GM12878 (cell line): Measurements from ENCODE around the gene LMCD1. TPM values are rescaled to one million over a fixed set of nuclear protein-coding genes. Genes with fewer than 3 reads are reported as not detected.

Source experiments
- ATAC-seq: fragments of 200-7000 bp; cut with Tn5 transposase; 3 replicates; pipeline ENCODE4 v1.9.1; 2020; ENCODE audit warnings: mild to moderate bottlenecking, moderate library complexity
- BruUV-seq: library from RNA; stranded (reverse); fragments of 400-500 nt; replicated peaks from 2 replicates; lab custom pipeline; 2021; lab: Mats Ljungman, UMichigan
- CTCF ChIA-PET: fragments of 300-600 bp; sonication (Branson Sonifier 250); formaldehyde crosslinking; extraction: SDS; loops from one replicate; lab custom pipeline; 2021; ENCODE audit warnings: inconsistent platforms; lab: Yijun Ruan, JAX
- POLR2A ChIA-PET: fragments of 350-600 bp; formaldehyde crosslinking; extraction: SDS; loops from one replicate; lab custom pipeline; 2021; ENCODE audit warnings: inconsistent platforms; lab: Charles Lee
- RAD21 ChIA-PET: fragments of 300-600 bp; sonication (Branson Sonifier 250); formaldehyde crosslinking; loops from one replicate; lab custom pipeline; 2023; ENCODE audit warnings: antibody characterized with exemption; ENCODE audit not compliant: unreplicated experiment; lab: Charles Lee
- SMC1A ChIA-PET: fragments of 300-600 bp; sonication (Branson Sonifier 250); formaldehyde crosslinking; loops from one replicate; lab custom pipeline; 2023; ENCODE audit not compliant: unreplicated experiment, uncharacterized antibody; lab: Charles Lee
- DNase-seq: peaks from one replicate; pipeline ENCODE4 v3.0.0-alpha.2; 2011; ENCODE audit warnings: low read depth, low spot score
- FAIRE-seq: peaks from 3 replicates; lab custom pipeline; 2011; peaks lifted over from hg19 to GRCh38; lab: Jason Lieb, UNC
- H2AFZ ChIP-seq: 2 replicates; pipeline ENCODE4 v1.6.0; 2011; ENCODE audit warnings: low read depth, low read length, control low read depth; ENCODE audit not compliant: control insufficient read depth
- H3K27ac ChIP-seq: 2 replicates; pipeline ENCODE4 v1.5.1; 2011; ENCODE audit warnings: control low read depth; ENCODE audit not compliant: control insufficient read depth, insufficient read depth
- H3K27me3 ChIP-seq, 2 experiments: replicated peaks in 1 of 2; 2 replicates each; pipeline versions ENCODE4 v1.6.0 to v1.6.1; 2011; ENCODE audit warnings: low read length in 1 of 2; ENCODE audit not compliant: control insufficient read depth in 2 of 2, insufficient read depth in 2 of 2
- H3K36me3 ChIP-seq, 2 experiments: 2 replicates each; pipeline ENCODE4 v1.5.1; 2011; ENCODE audit warnings: low read length in 1 of 2; ENCODE audit not compliant: control insufficient read depth in 2 of 2, insufficient read depth in 2 of 2
- H3K4me1 ChIP-seq: 2 replicates; pipeline ENCODE4 v1.6.1; 2011; ENCODE audit warnings: mild to moderate bottlenecking, low read length, moderate library complexity, mixed read lengths; ENCODE audit not compliant: control insufficient read depth, insufficient read depth
- H3K4me2 ChIP-seq: 2 replicates; pipeline ENCODE4 v1.6.0; 2011; ENCODE audit warnings: control low read depth; ENCODE audit not compliant: control insufficient read depth, insufficient read depth
- H3K4me3 ChIP-seq: fragments of 200-600 bp; sonication (generic); 2 replicates; pipeline ENCODE4 v1.5.1; 2016
- H3K79me2 ChIP-seq: 2 replicates; pipeline ENCODE4 v1.6.0; 2011; ENCODE audit warnings: low read length; ENCODE audit not compliant: control insufficient read depth, insufficient read depth
- H3K9ac ChIP-seq: 2 replicates; pipeline ENCODE4 v1.8.0; 2011; ENCODE audit warnings: low read length, control low read depth, mixed read lengths; ENCODE audit not compliant: control insufficient read depth, insufficient read depth
- H3K9me3 ChIP-seq: replicated peaks from 3 replicates; pipeline ENCODE4 v1.5.1; 2011; ENCODE audit warnings: mild to moderate bottlenecking, low read length; ENCODE audit not compliant: control insufficient read depth, insufficient read depth
- H4K20me1 ChIP-seq: 2 replicates; pipeline ENCODE4 v1.6.0; 2011; ENCODE audit not compliant: control insufficient read depth, insufficient read depth
- ATF2 ChIP-seq: IDR thresholded peaks from 2 replicates; pipeline ENCODE4 v1.6.1; 2012; ENCODE audit warnings: low read length, inconsistent platforms
- BMI1 ChIP-seq: fragments of 450-650 bp; IDR thresholded peaks from 2 replicates; pipeline ENCODE4 v1.6.1; 2016; ENCODE audit warnings: mild to moderate bottlenecking, moderate library complexity, borderline replicate concordance
- CBX3 ChIP-seq: fragments of 200-600 bp; sonication (generic); IDR thresholded peaks from 2 replicates; pipeline ENCODE4 v1.6.1; 2016; ENCODE audit warnings: low read depth, borderline replicate concordance
- CEBPB ChIP-seq, 2 experiments: fragments of 150-350 bp in 1 of 2; IDR thresholded peaks; 2 replicates each; pipeline ENCODE4 v1.6.1; 2012 to 2014; ENCODE audit warnings: low read depth in 2 of 2, low read length in 2 of 2, borderline replicate concordance in 1 of 2, inconsistent platforms in 1 of 2
- CHD4 ChIP-seq: fragments of 200-600 bp; sonication (generic); IDR thresholded peaks from 2 replicates; pipeline ENCODE4 v1.6.1; 2016; ENCODE audit warnings: mild to moderate bottlenecking
- JUND ChIP-seq: IDR thresholded peaks from 2 replicates; pipeline ENCODE4 v1.6.1; 2012; ENCODE audit warnings: low read depth, mild to moderate bottlenecking, low read length, improper control_type of control experiment, moderate library complexity
- MYC ChIP-seq: IDR thresholded peaks from 2 replicates; pipeline ENCODE4 v1.6.1; 2011; ENCODE audit warnings: mild to moderate bottlenecking, low read length, moderate library complexity, inconsistent platforms; ENCODE audit not compliant: insufficient read depth, insufficient replicate concordance, insufficient read length, severe bottlenecking
- NFIC ChIP-seq: IDR thresholded peaks from 2 replicates; pipeline ENCODE4 v1.6.1; 2012; ENCODE audit warnings: low read depth, mild to moderate bottlenecking, inconsistent platforms, low read length, moderate library complexity
- PKNOX1 ChIP-seq: fragments of 450-650 bp; IDR thresholded peaks from 2 replicates; pipeline ENCODE4 v1.6.1; 2016; ENCODE audit warnings: mild to moderate bottlenecking
- POU2F2 ChIP-seq: IDR thresholded peaks from 3 replicates; pipeline ENCODE4 v1.6.1; 2011; ENCODE audit warnings: low read depth, mild to moderate bottlenecking, low read length, borderline replicate concordance
- STAT3 ChIP-seq: IDR thresholded peaks from 2 replicates; pipeline ENCODE4 v1.6.1; 2011; ENCODE audit warnings: low read depth, low read length, improper control_type of control experiment
- USF2 ChIP-seq: IDR thresholded peaks from 2 replicates; pipeline ENCODE4 v1.6.1; 2011; ENCODE audit warnings: low read depth, low read length, improper control_type of control experiment, borderline replicate concordance
- YY1 ChIP-seq: IDR thresholded peaks from 2 replicates; pipeline ENCODE4 v1.6.1; 2011; ENCODE audit warnings: low read depth, mild to moderate bottlenecking, low read length
- ZBTB11 ChIP-seq: fragments of 450-650 bp; formaldehyde crosslinking; IDR thresholded peaks from 2 replicates; pipeline ENCODE4 v1.5.0; 2022; ENCODE audit warnings: mild to moderate bottlenecking, missing genetic modification characterization
- WGBS: methylation state at CpG from one replicate; pipeline ENCODE4 v1.1.6; 2016; ENCODE audit warnings: low lambda C conversion rate; ENCODE audit not compliant: insufficient replicate concordance, insufficient coverage; ENCODE audit errors: missing lambda C conversion rate; 5-methylcytosine and 5-hydroxymethylcytosine counted together
- in situ Hi-C: fragments of 300-500 bp; cut with MboI; formaldehyde crosslinking; loops from 9 replicates; pipeline ENCODE4 v1.14.3; 2018; ENCODE audit warnings: mixed read lengths
- intact Hi-C: fragments of 100-400 bp; cut with micrococcal nuclease; formaldehyde crosslinking; loops from one replicate; pipeline ENCODE4 v1.14.2; 2022; ENCODE audit not compliant: unreplicated experiment
- polyA plus RNA-seq, 11 experiments: library from polyadenylated mRNA; depleted of rRNA in 4 of 11; unstranded in 6 of 11; stranded (reverse) in 5 of 11; fragments of >200 nt; fragmentation: Nextera tagmentation in 4 of 11; fragmentation: Illumina TruSeq in 1 of 11; extraction: Ambion mirVana in 4 of 11; extraction: Trizol in 1 of 11; gene quantifications; 1 replicate in 1 of 11; 2 replicates in 10 of 11; pipeline versions ENCODE4 v1.2.1 to v1.2.3, GENCODE V29; 2011 to 2016; ENCODE audit warnings: inconsistent platforms in 2 of 11, missing spikeins in 2 of 11, low read depth in 1 of 11
- total RNA-seq, 4 experiments: library from RNA; depleted of rRNA in 3 of 4; stranded (reverse); fragments of >200 nt in 3 of 4; fragmentation: Illumina TruSeq in 1 of 4; extraction: Trizol in 1 of 4; gene quantifications; 2 replicates each; pipeline versions ENCODE4 v1.2.1 to v1.2.3, GENCODE V29; 2013 to 2021

Gene LMCD1
- total and polyA plus RNA-seq, 10 of the 15 experiments (the other 5 are each of a cell fraction or from before 2014, with no cell fraction given): 0.27 to 6.4 (median 1.7) TPM

GRCh38 chr3:8488877-8489276, 12.7 kb upstream of the LMCD1 start:
- 46% methylated on average over 5 of the region's 5 CpGs for WGBS
- no peak overlapping the region for H3K4me3 ChIP-seq
- ChIA-PET RAD21 (interaction anchor here (1.2 kb wide), 1 partner anchor 18 kb away, joined by 3 read pairs; no protein-coding TSS in a partner anchor), CTCF (no interaction called here), POLR2A (no interaction called here), SMC1A (interaction anchor here (1.3 to 1.7 kb wide), 2 partner anchors 13 to 136 kb away, joined by 3 to 7 read pairs; partner anchors contain the start of gene LMCD1)
- DNase-seq (no peak), FAIRE-seq (no peak), ATAC-seq (no peak)
- no peaks in the 10 kb centered on the region for H3K27me3 ChIP-seq
- no peaks in the 10 kb centered on the region for H3K36me3 ChIP-seq
- H3K4me2 ChIP-seq: no peak overlapping the region
- no peak overlapping the region for H3K27ac ChIP-seq
- H3K4me1 ChIP-seq: no peaks in the 10 kb centered on the region
- intact Hi-C loops: no loop called here
- no peak overlapping the region for H3K9ac ChIP-seq
- H2AFZ ChIP-seq: no peak overlapping the region
- no peaks in the 10 kb centered on the region for H3K79me2 ChIP-seq
- no TSS peak for BruUV-seq
- H3K9me3 ChIP-seq: no peaks in the 10 kb centered on the region
- no peaks in the 10 kb centered on the region for H4K20me1 ChIP-seq
- in situ Hi-C loops: no loop called here
- TF ChIP-seq ZBTB11 (CRISPR knock-in tag): no peak
- no peak for TF ChIP-seq CEBPB (IDR thresholded peaks at IDR 0.05; ENCODE audit: borderline replicate concordance in 1 of 2, low read depth in 2 of 2, low read length in 2 of 2)
- TF ChIP-seq CBX3: no peak
- TF ChIP-seq ATF2: no peak
- TF ChIP-seq BMI1: no peak
- TF ChIP-seq STAT3: no peak
- no peak for TF ChIP-seq MYC
- no peak for TF ChIP-seq POU2F2
- no peak for TF ChIP-seq USF2
- TF ChIP-seq CHD4: no peak
- TF ChIP-seq NFIC: no peak
- no peak for TF ChIP-seq YY1
- TF ChIP-seq JUND: no peak
- TF ChIP-seq PKNOX1: no peak
